Measurements from ENCODE around the gene NANOS3. TPM values are rescaled to one million over a fixed set of nuclear protein-coding genes. Genes with fewer than 3 reads are reported as not detected.

Gene NANOS3
- not detected in 2 replicates for total RNA-seq

DNA sequence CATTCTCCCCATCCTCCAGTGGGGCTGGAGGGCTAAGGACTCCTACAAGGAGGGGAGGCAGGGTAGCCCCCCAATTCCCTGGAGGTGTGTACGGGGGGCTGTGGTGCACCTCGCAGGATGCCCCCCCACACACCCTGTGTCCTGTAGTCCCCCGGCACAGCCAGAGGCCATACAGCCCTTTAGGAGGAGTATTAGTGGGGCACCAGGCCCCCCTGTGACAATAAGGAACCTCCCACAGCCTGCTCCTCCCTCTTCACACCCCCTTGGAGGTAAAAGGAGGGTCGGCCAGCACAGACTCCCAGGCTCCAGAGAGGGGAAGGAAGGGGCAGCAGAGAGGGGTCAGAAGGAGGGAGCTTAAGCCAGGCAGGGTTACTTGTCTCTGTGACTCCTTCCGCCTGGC lies at the start of gene NANOS3:
Gene NANOS3 (plus strand): TSS at position 301 of the 400 bp plus-strand sequence. CDS start 115 bp downstream, outside the sequence.

DNA sequence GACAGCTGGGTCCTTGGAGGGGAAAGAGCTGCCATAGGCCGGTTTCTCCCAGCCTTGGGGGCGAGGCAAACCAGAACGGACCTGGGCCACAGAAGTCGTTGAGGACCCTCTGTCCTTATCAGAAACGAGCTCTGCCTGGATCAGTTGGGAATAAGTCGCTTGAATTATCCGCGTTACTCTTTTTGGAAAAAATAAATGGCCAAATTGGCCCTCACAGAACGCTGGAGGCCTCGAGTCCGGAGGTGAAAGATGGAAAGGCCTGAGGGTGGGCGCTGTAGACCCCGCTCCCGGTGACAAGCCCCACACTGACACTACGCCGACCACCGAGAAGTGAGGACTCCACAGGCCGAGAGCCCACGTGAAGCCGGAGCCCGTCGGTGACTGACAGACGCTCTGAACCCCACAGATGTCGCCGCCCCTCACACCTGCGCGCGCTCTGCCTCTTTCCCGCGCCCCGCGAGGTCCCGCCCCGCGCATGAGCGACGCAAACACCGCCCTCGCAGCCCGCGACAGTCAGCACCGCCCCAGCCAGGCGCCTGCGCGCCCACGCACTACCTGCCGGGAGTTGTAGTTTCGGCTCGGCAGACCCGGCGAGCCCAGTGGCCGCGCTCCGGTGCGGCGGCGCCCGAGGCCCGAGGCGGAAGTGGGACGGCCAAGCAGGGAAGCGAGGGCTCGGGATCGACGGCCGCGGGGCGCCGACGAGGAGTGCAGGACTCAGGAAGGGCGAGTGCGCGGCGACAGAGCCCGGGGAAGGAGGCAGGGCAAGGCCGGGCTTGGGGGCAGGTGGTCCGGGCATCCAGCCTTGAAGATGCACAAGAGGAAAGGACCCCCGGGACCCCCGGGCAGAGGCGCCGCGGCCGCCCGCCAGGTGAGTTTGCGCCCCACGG lies 28.9 kb downstream of the NANOS3 start, which contains the start of the genes BRME1 and CC2D1A:
Gene BRME1 (minus strand): TSS at position 484 of the 887 bp plus-strand sequence. CDS start 1,225 bp downstream, outside the sequence.
Gene CC2D1A (plus strand): TSS at position 568 of the 887 bp plus-strand sequence. CDS start 241 bp downstream, at position 809.

Other genes starting within 250 kb of the NANOS3 start
- gene MRI1, start 112.6 kb upstream of the NANOS3 start, total RNA-seq = 23.2 and 37.3 TPM in 2 replicates
- 154 and 162 TPM in 2 replicates for gene C19orf53, start 102.7 kb upstream of the NANOS3 start, total RNA-seq
- 1.8 and 6.0 TPM in 2 replicates for gene ZSWIM4, start 81.7 kb upstream of the NANOS3 start, total RNA-seq
- gene BRME1, start 29.0 kb downstream of the NANOS3 start, total RNA-seq = 0.09 TPM in 1 of 2 replicates, not detected in the other
- gene CC2D1A, start 29.1 kb downstream of the NANOS3 start, total RNA-seq = 14.9 and 21.4 TPM in 2 replicates
- 6.5 and 8.2 TPM in 2 replicates for gene PODNL1, start 61.3 kb downstream of the NANOS3 start, total RNA-seq
- 15.1 and 20.4 TPM in 2 replicates for gene DCAF15, start 75.4 kb downstream of the NANOS3 start, total RNA-seq
- gene RFX1, start 129.2 kb downstream of the NANOS3 start, total RNA-seq = 2.4 and 4.3 TPM in 2 replicates
- gene RLN3, start 151.0 kb downstream of the NANOS3 start, total RNA-seq = not detected in 2 replicates
- gene IL27RA, start 154.6 kb downstream of the NANOS3 start, total RNA-seq = 0.47 and 0.60 TPM in 2 replicates
- gene PALM3, start 184.9 kb downstream of the NANOS3 start, total RNA-seq = not detected in 2 replicates
- 0.35 and 1.2 TPM in 2 replicates for gene MISP3, start 195.7 kb downstream of the NANOS3 start, total RNA-seq
- not detected in 2 replicates for gene C19orf67, start 208.6 kb downstream of the NANOS3 start, total RNA-seq
- gene SAMD1, start 213.6 kb downstream of the NANOS3 start, total RNA-seq = 28.6 and 29.1 TPM in 2 replicates
- gene PRKACA, start 240.6 kb downstream of the NANOS3 start, total RNA-seq = 53.4 and 58.8 TPM in 2 replicates